HepG2 (cell line): ENCODE results near the gene RSBN1L. TPM values are rescaled to one million over a fixed set of nuclear protein-coding genes. Genes with fewer than 3 reads are reported as not detected.

ENCODE experiments used
- ATAC-seq: fragments of 200-7000 bp; cut with Tn5 transposase; 3 replicates; pipeline ENCODE4 v1.9.1; 2020; ENCODE audit warnings: mild to moderate bottlenecking, moderate library complexity
- BruUV-seq: library from RNA; stranded (reverse); fragments of 400-500 nt; replicated peaks from 2 replicates; lab custom pipeline; 2021; lab: Mats Ljungman, UMichigan
- CTCF ChIA-PET: fragments of 300-600 bp; formaldehyde crosslinking; extraction: SDS; loops from one replicate; lab custom pipeline; 2021; ENCODE audit warnings: low total read pairs, inconsistent platforms, low intra/inter-chr PET ratio; lab: Yijun Ruan, JAX
- POLR2A ChIA-PET: fragments of 350-600 bp; sonication (Branson Sonifier 250); formaldehyde crosslinking; loops from one replicate; lab custom pipeline; 2020; ENCODE audit warnings: antibody characterized with exemption, inconsistent platforms; lab: Yijun Ruan, JAX
- DNase-seq: peaks from one replicate; pipeline ENCODE4 v3.0.0-alpha.2; 2015; ENCODE audit warnings: low spot score
- FAIRE-seq: peaks from 3 replicates; lab custom pipeline; 2011; peaks lifted over from hg19 to GRCh38; lab: Jason Lieb, UNC
- H2AFZ ChIP-seq: one replicate; pipeline ENCODE4 v1.6.1; 2011; ENCODE audit warnings: low read length, inconsistent platforms
- H3K27ac ChIP-seq: fragments of 300-600 bp; 3 replicates; pipeline ENCODE4 v1.8.0; 2011; ENCODE audit warnings: mixed run types, mild to moderate bottlenecking, mixed read lengths, low read length, inconsistent platforms; ENCODE audit not compliant: insufficient read depth; ENCODE audit errors: extremely low read length
- H3K27me3 ChIP-seq, 2 experiments: fragments of 200-600 bp in 1 of 2; 2 replicates in 1 of 2; 3 replicates in 1 of 2; pipeline versions ENCODE4 v1.6.0 to v1.8.0; 2011; ENCODE audit warnings: low read length in 2 of 2, mild to moderate bottlenecking in 2 of 2, moderate library complexity in 2 of 2, inconsistent platforms in 1 of 2; ENCODE audit not compliant: insufficient read depth in 2 of 2, control insufficient read depth in 1 of 2
- H3K36me3 ChIP-seq, 2 experiments: fragments of 200-600 bp in 1 of 2; replicated peaks in 1 of 2; 2 replicates in 1 of 2; 3 replicates in 1 of 2; pipeline versions ENCODE4 v1.5.1 to v1.8.0; 2011; ENCODE audit warnings: low read length in 2 of 2, inconsistent platforms in 1 of 2; ENCODE audit not compliant: insufficient read depth in 2 of 2, control insufficient read depth in 1 of 2
- H3K4me1 ChIP-seq: 2 replicates; pipeline ENCODE4 v1.5.1; 2012; ENCODE audit warnings: low read length, inconsistent platforms; ENCODE audit not compliant: insufficient read depth
- H3K4me2 ChIP-seq: 2 replicates; pipeline ENCODE4 v1.6.0; 2011; ENCODE audit warnings: low read depth, low read length, inconsistent platforms
- H3K4me3 ChIP-seq, 3 experiments: fragments of 200-600 bp in 1 of 3; sonication (generic), shearing (Covaris generic) in 1 of 3; replicated peaks in 1 of 3; 2 replicates each; pipeline ENCODE4 v1.5.1; 2011 to 2016; ENCODE audit warnings: low read length in 3 of 3, inconsistent platforms in 2 of 3, low read depth in 2 of 3, mild to moderate bottlenecking in 2 of 3, control low read depth in 1 of 3, mixed read lengths in 1 of 3; ENCODE audit not compliant: insufficient read depth in 1 of 3
- H3K79me2 ChIP-seq: one replicate; pipeline ENCODE4 v1.6.1; 2011; ENCODE audit warnings: low read length, inconsistent platforms; ENCODE audit not compliant: insufficient read depth
- H3K9ac ChIP-seq: 2 replicates; pipeline ENCODE4 v1.6.0; 2011; ENCODE audit warnings: mild to moderate bottlenecking, low read depth, low read length, inconsistent platforms; ENCODE audit not compliant: insufficient read depth
- H3K9me3 ChIP-seq: 2 replicates; pipeline ENCODE4 v1.5.1; 2012; ENCODE audit warnings: mild to moderate bottlenecking, low read length
- H4K20me1 ChIP-seq: 2 replicates; pipeline ENCODE4 v1.6.0; 2011; ENCODE audit warnings: inconsistent platforms, mild to moderate bottlenecking, low read length, moderate library complexity; ENCODE audit not compliant: insufficient read depth
- CBFB ChIP-seq: sonication (generic); formaldehyde crosslinking; IDR thresholded peaks from 2 replicates; pipeline ENCODE4 v1.4.0; 2020; ENCODE audit warnings: missing genetic modification reagents
- CBX2 ChIP-seq, 2 experiments: fragments of 200-600 bp in 1 of 2; sonication (generic); formaldehyde crosslinking in 1 of 2; IDR thresholded peaks; 2 replicates each; pipeline versions ENCODE4 v1.7.0 to v1.8.1; 2018 to 2022; ENCODE audit warnings: low read depth in 2 of 2, low read length in 1 of 2, mild to moderate bottlenecking in 1 of 2, missing genetic modification reagents in 1 of 2
- GABPB1 ChIP-seq: IDR thresholded peaks from 2 replicates; pipeline ENCODE4 v1.6.1; 2016; ENCODE audit warnings: mild to moderate bottlenecking, missing genetic modification reagents, moderate library complexity, missing compliant biosample characterization
- HMG20B ChIP-seq: conservative IDR thresholded peaks from 2 replicates; pipeline ENCODE4 v1.6.1; 2016; ENCODE audit warnings: missing genetic modification reagents, missing compliant biosample characterization
- HNF4A ChIP-seq: sonication (generic); formaldehyde crosslinking; IDR thresholded peaks from 2 replicates; pipeline ENCODE4 v1.4.0; 2020; ENCODE audit warnings: missing genetic modification reagents
- HNRNPLL ChIP-seq: fragments of 200-400 bp; formaldehyde crosslinking; IDR thresholded peaks from 2 replicates; pipeline ENCODE4 v1.6.1; 2017; ENCODE audit warnings: mild to moderate bottlenecking, low read depth, low read length; ENCODE audit not compliant: poor library complexity, severe bottlenecking
- IKZF4 ChIP-seq: sonication (generic); formaldehyde crosslinking; IDR thresholded peaks from 2 replicates; pipeline ENCODE4 v1.5.1; 2020; ENCODE audit warnings: borderline replicate concordance, mild to moderate bottlenecking, low read depth, missing genetic modification reagents; ENCODE audit errors: not compliant biosample characterization
- MYNN ChIP-seq: sonication (generic); formaldehyde crosslinking; IDR thresholded peaks from 2 replicates; pipeline ENCODE4 v1.4.0; 2020; ENCODE audit warnings: mild to moderate bottlenecking, low read depth, missing genetic modification reagents
- NFIC ChIP-seq: IDR thresholded peaks from 2 replicates; pipeline ENCODE4 v1.6.1; 2012; ENCODE audit warnings: mild to moderate bottlenecking, low read length, inconsistent platforms
- ZC3H13 ChIP-seq: sonication (generic); formaldehyde crosslinking; IDR thresholded peaks from 2 replicates; pipeline ENCODE4 v1.8.1; 2023; ENCODE audit warnings: mild to moderate bottlenecking, missing genetic modification reagents, moderate library complexity
- ZFP82 ChIP-seq: sonication (generic); formaldehyde crosslinking; IDR thresholded peaks from 2 replicates; pipeline ENCODE4 v1.5.1; 2020; ENCODE audit warnings: mild to moderate bottlenecking, missing genetic modification reagents, borderline replicate concordance
- ZNF589 ChIP-seq: sonication (generic); formaldehyde crosslinking; conservative IDR thresholded peaks from 2 replicates; pipeline ENCODE4 v1.8.0; 2022; ENCODE audit warnings: mild to moderate bottlenecking, moderate library complexity, missing genetic modification reagents
- ZNF891 ChIP-seq: sonication (generic); formaldehyde crosslinking; IDR thresholded peaks from 2 replicates; pipeline ENCODE4 v1.5.0; 2020; ENCODE audit warnings: mild to moderate bottlenecking, missing genetic modification reagents
- ZSCAN25 ChIP-seq: sonication (generic); formaldehyde crosslinking; IDR thresholded peaks from 2 replicates; pipeline ENCODE4 v1.8.0; 2022; ENCODE audit warnings: mild to moderate bottlenecking, missing genetic modification reagents
- WGBS: methylation state at CpG from one replicate; pipeline ENCODE4 v1.1.6; 2017; ENCODE audit warnings: low lambda C conversion rate; 5-methylcytosine and 5-hydroxymethylcytosine counted together
- in situ Hi-C: cut with HindIII; loops from 2 replicates; pipeline ENCODE4 v1.10.0; 2017; ENCODE audit warnings: low pct_unique_long_range_greater_than_20kb; ENCODE audit not compliant: extremely low pct_ligation_motif_present
- intact Hi-C: fragments of 100-400 bp; cut with micrococcal nuclease; formaldehyde crosslinking; loops from one replicate; pipeline ENCODE4 v1.10.0; 2022; ENCODE audit not compliant: unreplicated experiment
- polyA plus RNA-seq, 8 experiments: library from polyadenylated mRNA; depleted of rRNA in 3 of 8; stranded (reverse) in 7 of 8; unstranded in 1 of 8; fragments of >200 nt; fragmentation: Illumina TruSeq in 4 of 8; extraction: Trizol in 4 of 8; gene quantifications; 2 replicates each; pipeline versions ENCODE4 v1.2.1 to v1.2.3, GENCODE V29; 2011 to 2016; ENCODE audit warnings: low read depth in 4 of 8, missing spikeins in 1 of 8, mixed read lengths in 1 of 8; ENCODE audit not compliant: insufficient read depth in 1 of 8
- total RNA-seq, 5 experiments: library from RNA; depleted of rRNA; stranded (reverse); fragments of >200 nt; fragmentation: Illumina TruSeq; extraction: Trizol; gene quantifications; 2 replicates each; pipeline ENCODE4 v1.2.3, GENCODE V29; 2016; ENCODE audit warnings: low read depth in 1 of 5
- TF ChIP-seq, protein P1 (sequence below): sonication (generic); formaldehyde crosslinking; IDR thresholded peaks from 2 replicates; pipeline ENCODE4 v1.4.0; 2020; ENCODE audit warnings: mild to moderate bottlenecking, low read depth, missing genetic modification reagents

RSBN1L gene
- total and polyA plus RNA-seq, 2 of the 13 experiments (the other 11 are each of a cell fraction or from before 2014, with no cell fraction given), result 7.7 to 21.3 TPM

DNA sequence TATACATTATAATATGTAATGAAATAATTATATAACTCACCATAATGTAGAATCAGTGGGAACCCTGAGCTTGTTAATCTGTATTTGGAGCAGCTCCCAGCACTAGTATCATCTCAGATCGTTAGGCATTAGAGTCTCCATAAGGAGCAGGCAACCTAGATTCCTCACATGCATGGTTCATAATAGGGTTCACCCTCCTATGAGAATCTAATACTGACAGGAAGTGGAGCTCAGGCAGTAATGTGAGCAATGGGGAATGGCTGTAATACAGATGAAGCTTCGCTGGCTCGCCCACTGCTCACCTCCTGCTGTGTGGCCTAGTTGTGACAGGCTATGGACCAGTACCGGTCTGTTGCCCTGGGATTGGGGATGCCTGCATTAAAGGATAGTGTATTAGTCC is 49.5 kb downstream of the RSBN1L start:
- 98% methylated on average over 4 of the region's 4 CpGs for WGBS
- no TSS peak for BruUV-seq

DNA sequence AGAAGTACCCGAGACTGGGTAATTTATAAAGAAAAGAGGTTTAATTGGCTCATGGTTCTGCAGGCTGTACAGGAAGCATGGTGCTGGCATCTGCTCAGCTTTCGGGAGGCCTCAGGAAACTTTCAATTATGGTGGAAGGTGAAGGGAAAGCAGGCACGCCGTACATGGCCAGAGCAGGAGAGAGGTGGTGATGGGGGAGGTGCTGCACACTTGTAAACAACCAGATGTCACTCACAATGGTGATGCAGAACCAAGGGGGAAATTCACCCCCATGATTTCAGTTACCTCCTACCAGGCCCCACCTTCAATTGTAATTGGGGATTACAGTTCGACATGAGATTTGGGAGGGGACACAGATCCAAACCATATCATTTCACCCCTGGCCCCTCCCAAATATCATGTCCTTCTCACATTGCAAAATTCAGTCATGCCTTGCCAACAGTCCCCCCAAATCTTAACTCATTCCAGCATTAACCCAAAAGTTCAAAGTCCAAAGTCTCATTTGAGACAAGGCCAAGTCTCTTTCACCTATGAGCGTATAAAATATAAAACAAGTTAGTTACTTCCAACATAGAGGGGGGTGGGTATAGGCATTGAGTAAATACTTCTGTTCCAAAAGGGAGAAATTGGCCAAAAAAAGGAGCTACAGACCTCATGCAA is 50.0 kb downstream of the RSBN1L start:
- Histone ChIP-seq H3K9ac (no peak overlapping the region), H3K9me3 (no peaks in the 10 kb centered on the region), H4K20me1 (no peaks in the 10 kb centered on the region; the same call in 1 of the 2 replicates), H3K27me3 (no peaks in the 10 kb centered on the region), H2AFZ (no peak overlapping the region), H3K79me2 (peaks cover 6% of the 10 kb centered on the region), H3K27ac (peak overlapping the region; percentile 50), H3K4me1 (peaks cover 17% of the 10 kb centered on the region), H3K4me2 (peak overlapping the region; percentile 40; the same call in 1 of the 2 replicates), H3K36me3 (peaks cover 7 to 8% of the 10 kb centered on the region in 2 experiments; a peak in 4 of 5 replicates), H3K4me3 (no peak overlapping the region)
- intact Hi-C loops (no loop called here), in situ Hi-C loops (no loop called here)
- ChIA-PET POLR2A (no interaction called here), CTCF (no interaction called here)
- FAIRE-seq (no peak), DNase-seq (no peak), ATAC-seq (no peak)
- no TSS peak for BruUV-seq
- WGBS, result 98% methylated on average over 6 of the region's 6 CpGs
- TF ChIP-seq ZNF891 (CRISPR knock-in tag) (no peak), MYNN (CRISPR knock-in tag) (no peak)

More for the DNA sequence above, 49.5 kb downstream of the RSBN1L start:
- Histone ChIP-seq H3K4me1 (peaks cover 17% of the 10 kb centered on the region), H3K27me3 (no peaks in the 10 kb centered on the region), H4K20me1 (no peaks in the 10 kb centered on the region; the same call in 1 of the 2 replicates), H3K4me2 (no peak overlapping the region), H2AFZ (no peak overlapping the region), H3K79me2 (peaks cover 6% of the 10 kb centered on the region), H3K4me3 (no peak overlapping the region), H3K9ac (no peak overlapping the region), H3K9me3 (no peaks in the 10 kb centered on the region), H3K27ac (no peak overlapping the region), H3K36me3 (peaks cover 7 to 8% of the 10 kb centered on the region in 2 experiments; a peak in 4 of 5 replicates)
- in situ Hi-C loops, result no loop called here
- intact Hi-C loops, result no loop called here
- ChIA-PET POLR2A (no interaction called here), CTCF (no interaction called here)
- no peak for ATAC-seq
- no peak for TF ChIP-seq ZNF589 (CRISPR knock-in tag)
- no peak for TF ChIP-seq CBFB (CRISPR knock-in tag)
- no peak for TF ChIP-seq HNF4A (CRISPR knock-in tag)
- TF ChIP-seq ZSCAN25, result no peak
- no peak for TF ChIP-seq GABPB1 (CRISPR knock-in tag)
- no peak for TF ChIP-seq HNRNPLL
- TF ChIP-seq, protein P1, sequence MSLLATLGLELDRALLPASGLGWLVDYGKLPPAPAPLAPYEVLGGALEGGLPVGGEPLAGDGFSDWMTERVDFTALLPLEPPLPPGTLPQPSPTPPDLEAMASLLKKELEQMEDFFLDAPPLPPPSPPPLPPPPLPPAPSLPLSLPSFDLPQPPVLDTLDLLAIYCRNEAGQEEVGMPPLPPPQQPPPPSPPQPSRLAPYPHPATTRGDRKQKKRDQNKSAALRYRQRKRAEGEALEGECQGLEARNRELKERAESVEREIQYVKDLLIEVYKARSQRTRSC (CRISPR knock-in tag), result no peak
- TF ChIP-seq ZC3H13 (CRISPR knock-in tag), result no peak
- TF ChIP-seq IKZF4 (CRISPR knock-in tag), result no peak
- no peak for TF ChIP-seq HMG20B (CRISPR knock-in tag)
- TF ChIP-seq CBX2 (IDR thresholded peaks at IDR 0.05; ENCODE audit: low read depth, low read length), result no peak
- no peak for TF ChIP-seq CBX2 (CRISPR knock-in tag; IDR thresholded peaks at IDR 0.05; ENCODE audit: low read depth)
- no peak for TF ChIP-seq ZFP82 (CRISPR knock-in tag)
- no peak for TF ChIP-seq NFIC
- no peak for FAIRE-seq
- DNase-seq, result no peak
